ENCODE data around the gene SLC25A18.

DNA sequence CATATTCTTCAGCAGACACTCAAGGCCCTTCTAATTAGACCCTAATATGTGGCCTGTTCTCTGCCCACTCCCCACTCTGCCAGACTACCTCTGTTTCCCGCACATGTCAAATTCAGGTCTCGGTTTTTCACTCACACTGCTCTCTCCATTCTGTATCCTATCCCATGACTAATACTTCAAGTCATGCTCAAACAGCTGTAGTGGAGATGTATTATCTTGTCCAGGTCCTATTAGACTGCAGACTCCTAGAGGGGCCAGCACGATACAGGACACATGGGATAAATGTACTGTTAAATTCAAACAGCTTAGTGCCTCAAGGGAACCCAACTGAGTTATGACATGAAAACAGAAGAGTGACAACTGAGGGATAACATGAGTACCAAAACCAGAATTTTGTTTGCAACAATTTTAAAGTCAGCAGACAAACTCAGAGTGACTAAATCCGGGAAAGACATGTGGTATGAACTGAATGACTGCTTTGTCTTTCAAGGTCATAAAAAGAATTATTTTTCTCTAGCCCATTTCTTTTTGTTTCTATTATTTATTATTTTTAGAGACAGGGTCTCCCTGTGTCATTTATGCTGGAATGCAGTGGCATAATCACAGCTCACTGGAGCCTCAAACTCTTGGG, 44.7 kb downstream of the SLC25A18 start:
- TF ChIP-seq, protein P1, sequence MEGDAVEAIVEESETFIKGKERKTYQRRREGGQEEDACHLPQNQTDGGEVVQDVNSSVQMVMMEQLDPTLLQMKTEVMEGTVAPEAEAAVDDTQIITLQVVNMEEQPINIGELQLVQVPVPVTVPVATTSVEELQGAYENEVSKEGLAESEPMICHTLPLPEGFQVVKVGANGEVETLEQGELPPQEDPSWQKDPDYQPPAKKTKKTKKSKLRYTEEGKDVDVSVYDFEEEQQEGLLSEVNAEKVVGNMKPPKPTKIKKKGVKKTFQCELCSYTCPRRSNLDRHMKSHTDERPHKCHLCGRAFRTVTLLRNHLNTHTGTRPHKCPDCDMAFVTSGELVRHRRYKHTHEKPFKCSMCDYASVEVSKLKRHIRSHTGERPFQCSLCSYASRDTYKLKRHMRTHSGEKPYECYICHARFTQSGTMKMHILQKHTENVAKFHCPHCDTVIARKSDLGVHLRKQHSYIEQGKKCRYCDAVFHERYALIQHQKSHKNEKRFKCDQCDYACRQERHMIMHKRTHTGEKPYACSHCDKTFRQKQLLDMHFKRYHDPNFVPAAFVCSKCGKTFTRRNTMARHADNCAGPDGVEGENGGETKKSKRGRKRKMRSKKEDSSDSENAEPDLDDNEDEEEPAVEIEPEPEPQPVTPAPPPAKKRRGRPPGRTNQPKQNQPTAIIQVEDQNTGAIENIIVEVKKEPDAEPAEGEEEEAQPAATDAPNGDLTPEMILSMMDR (IDR thresholded peaks at IDR 0.05): no peak
- TF ChIP-seq POLR2A (IDR thresholded peaks at IDR 0.05): no peak

Data from esophagus squamous epithelium (tissue), 4 donors.